ENCODE measurements around the gene CSKMT.

CSKMT gene

GRCh38 chr11:62716816-62717215 lies 51.7 kb downstream of the CSKMT start:
- no peak for DNase-seq (ENCODE audit: low read depth in 2 of 2)
